Measurements from ENCODE around the gene RAP2A.

RAP2A gene

DNA sequence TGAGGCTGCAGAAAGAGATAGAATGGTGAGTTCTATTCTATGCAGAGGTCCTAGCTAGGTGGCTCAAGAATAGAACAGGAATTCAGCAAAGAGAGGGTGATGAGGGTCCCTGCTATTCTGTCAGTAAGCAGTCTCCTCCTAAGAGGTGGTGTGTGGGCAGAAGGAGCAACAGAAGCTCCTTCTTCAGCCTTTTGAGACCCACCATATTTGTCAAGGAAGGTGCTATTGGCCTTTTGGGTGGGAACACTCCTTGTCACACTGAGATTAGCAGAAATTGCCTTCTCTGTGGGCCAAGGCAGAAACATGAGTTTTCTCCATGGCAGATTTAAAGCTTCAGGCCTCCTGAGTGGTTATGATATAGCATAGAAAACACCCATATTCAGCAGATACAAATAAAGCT is 39.4 kb upstream of the RAP2A start:
- no peak overlapping the region for H2AFZ ChIP-seq (ENCODE audit: low read length)
- no peaks in the 10 kb centered on the region for H3K9me2 ChIP-seq (replicated peaks; ENCODE audit: low read depth, low read length)
- H3K4me3 ChIP-seq (ENCODE audit: low read length, poor library complexity, severe bottlenecking) = no peak overlapping the region
- no peaks in the 10 kb centered on the region for H3K36me3 ChIP-seq (ENCODE audit: insufficient read depth, low read length)
- TF ChIP-seq CTCF (conservative IDR thresholded peaks at IDR 0.05; ENCODE audit: low read length) (no peak), EZH2phosphoT487 (IDR thresholded peaks at IDR 0.05; ENCODE audit: borderline replicate concordance) (no peak)
- H3K27me3 ChIP-seq (ENCODE audit: insufficient read depth, low read length, poor library complexity, severe bottlenecking) = no peaks in the 10 kb centered on the region
- no peak overlapping the region for H3K4me2 ChIP-seq (ENCODE audit: low read depth, low read length, poor library complexity, severe bottlenecking)
- H3K79me2 ChIP-seq (ENCODE audit: insufficient read depth, low read length) = no peaks in the 10 kb centered on the region
- H4K20me1 ChIP-seq (ENCODE audit: insufficient read depth, low read length, poor library complexity, severe bottlenecking) = no peaks in the 10 kb centered on the region
- no peaks in the 10 kb centered on the region for H3F3A ChIP-seq (ENCODE audit: low read depth)
- no peaks in the 10 kb centered on the region for H3K4me1 ChIP-seq (ENCODE audit: insufficient read depth, low read length, poor library complexity, severe bottlenecking)
- H3K9me3 ChIP-seq (ENCODE audit: insufficient read depth, low read depth, low read length) = no peaks in the 10 kb centered on the region
- no peak overlapping the region for H3K9ac ChIP-seq (ENCODE audit: low read depth, low read length, poor library complexity, severe bottlenecking)

GRCh38 chr13:97395447-97396136 is 38.4 kb upstream of the RAP2A start:
- Histone ChIP-seq H3K9ac (ENCODE audit: low read depth, low read length, poor library complexity, severe bottlenecking) (no peak overlapping the region), H3K27me3 (ENCODE audit: insufficient read depth, low read length, poor library complexity, severe bottlenecking) (no peaks in the 10 kb centered on the region), H3K36me3 (ENCODE audit: insufficient read depth, low read length) (no peaks in the 10 kb centered on the region), H3K4me1 (ENCODE audit: insufficient read depth, low read length, poor library complexity, severe bottlenecking) (no peaks in the 10 kb centered on the region), H3K79me2 (ENCODE audit: insufficient read depth, low read length) (no peaks in the 10 kb centered on the region), H3F3A (ENCODE audit: low read depth) (no peaks in the 10 kb centered on the region), H2AFZ (ENCODE audit: low read length) (no peak overlapping the region), H3K9me3 (ENCODE audit: insufficient read depth, low read depth, low read length) (no peaks in the 10 kb centered on the region), H3K4me2 (ENCODE audit: low read depth, low read length, poor library complexity, severe bottlenecking) (no peak overlapping the region), H4K20me1 (ENCODE audit: insufficient read depth, low read length, poor library complexity, severe bottlenecking) (no peaks in the 10 kb centered on the region), H3K9me2 (replicated peaks; ENCODE audit: low read depth, low read length) (no peaks in the 10 kb centered on the region), H3K4me3 (ENCODE audit: low read length, poor library complexity, severe bottlenecking) (no peak overlapping the region)
- TF ChIP-seq CTCF (conservative IDR thresholded peaks at IDR 0.05; ENCODE audit: low read length) (no peak), EZH2phosphoT487 (IDR thresholded peaks at IDR 0.05; ENCODE audit: borderline replicate concordance) (no peak)

- Histone ChIP-seq H3K79me2 (ENCODE audit: insufficient read depth, low read length) (no peaks in the 10 kb centered on the region), H3K4me1 (ENCODE audit: insufficient read depth, low read length, poor library complexity, severe bottlenecking) (no peaks in the 10 kb centered on the region), H3K36me3 (ENCODE audit: insufficient read depth, low read length) (no peaks in the 10 kb centered on the region), H3F3A (ENCODE audit: low read depth) (no peaks in the 10 kb centered on the region), H3K4me2 (ENCODE audit: low read depth, low read length, poor library complexity, severe bottlenecking) (no peak overlapping the region), H3K27me3 (ENCODE audit: insufficient read depth, low read length, poor library complexity, severe bottlenecking) (no peaks in the 10 kb centered on the region), H4K20me1 (ENCODE audit: insufficient read depth, low read length, poor library complexity, severe bottlenecking) (no peaks in the 10 kb centered on the region), H3K9me2 (replicated peaks; ENCODE audit: low read depth, low read length) (no peaks in the 10 kb centered on the region), H2AFZ (ENCODE audit: low read length) (no peak overlapping the region), H3K9me3 (ENCODE audit: insufficient read depth, low read depth, low read length) (no peaks in the 10 kb centered on the region), H3K4me3 (ENCODE audit: low read length, poor library complexity, severe bottlenecking) (no peak overlapping the region), H3K9ac (ENCODE audit: low read depth, low read length, poor library complexity, severe bottlenecking) (no peak overlapping the region)
- TF ChIP-seq EZH2phosphoT487 (IDR thresholded peaks at IDR 0.05; ENCODE audit: borderline replicate concordance) (no peak), CTCF (conservative IDR thresholded peaks at IDR 0.05; ENCODE audit: low read length) (no peak)
Observed at GRCh38 chr13:97397267-97397666, 36.7 kb upstream of the RAP2A start.
